CD4-positive, alpha-beta T cell treated with Interleukin-6 for 4 hours (primary cell): ENCODE measurements around the gene ASMTL.
"Not testable (repeated sequence)": the region's sequence is repeated elsewhere in the genome, so short reads cannot be mapped to it uniquely, and the experiment has no call there.

Experiments
- DNase-seq: peaks from one replicate; pipeline ENCODE4 v3.0.0-alpha.2; 2020; ENCODE audit warnings: mixed read lengths

Gene ASMTL

GRCh38 chrX:1453951-1454785, 1.5 kb upstream of the ASMTL start:
- DNase-seq, result peak; percentile 95

- DNase-seq, result peak; percentile 79
Measured at GRCh38 chrX:1453395-1453783, 680 bp upstream of the ASMTL start.

GRCh38 chrX:1451661-1452515, 821 bp downstream of the ASMTL start:
- no peak for DNase-seq

- DNase-seq, result no peak
Measured at GRCh38 chrX:1451251-1451660, 1.5 kb downstream of the ASMTL start.

- DNase-seq, result no peak
Measured at GRCh38 chrX:1450361-1451161, 2.1 kb downstream of the ASMTL start.

GRCh38 chrX:1449823-1450149, 2.9 kb downstream of the ASMTL start:
- no peak for DNase-seq

- no peak for DNase-seq
Measured at GRCh38 chrX:1449036-1449822, 3.5 kb downstream of the ASMTL start.

GRCh38 chrX:1448573-1449001, 4.1 kb downstream of the ASMTL start:
- not testable (repeated sequence) for DNase-seq

GRCh38 chrX:1447969-1448572, 4.6 kb downstream of the ASMTL start:
- not testable (repeated sequence) for DNase-seq

- DNase-seq, result not testable (repeated sequence)
Measured at GRCh38 chrX:1446984-1447968, 5.4 kb downstream of the ASMTL start.

- DNase-seq, result no peak
Measured at GRCh38 chrX:1444561-1445500, 7.9 kb downstream of the ASMTL start.

GRCh38 chrX:1443496-1444075, 9.1 kb downstream of the ASMTL start:
- DNase-seq, result no peak

- DNase-seq, result no peak
Measured at GRCh38 chrX:1442724-1443367, 9.9 kb downstream of the ASMTL start.

- no peak for DNase-seq
Measured at GRCh38 chrX:1442016-1442665, 10.6 kb downstream of the ASMTL start.

GRCh38 chrX:1440506-1440905, 12.2 kb downstream of the ASMTL start:
- DNase-seq, result no peak

- no peak for DNase-seq
Measured at GRCh38 chrX:1435241-1435895, 17.3 kb downstream of the ASMTL start.

- DNase-seq, result no peak
Measured at GRCh38 chrX:1434871-1435240, 17.9 kb downstream of the ASMTL start.
